Measurements from ENCODE around the gene PSMC1. TPM values are rescaled to one million over a fixed set of nuclear protein-coding genes. Genes with fewer than 3 reads are reported as not detected.

PSMC1 gene
- total and polyA plus RNA-seq, 2 experiments from 2014 or later: 112 to 139 TPM

GRCh38 chr14:90281261-90281660 is 24.9 kb downstream of the PSMC1 start:
- no peak overlapping the region for H3K27ac Mint-ChIP-seq
- no peaks in the 10 kb centered on the region for H3K36me3 ChIP-seq (ENCODE audit: insufficient read depth)

More at GRCh38 chr14:90281261-90281660, 24.9 kb downstream of the PSMC1 start:
- ATAC-seq: no peak
- Mint-ChIP-seq H3K4me3 (no peak overlapping the region), H3K4me1 (no peaks in the 10 kb centered on the region), H3K27me3 (ENCODE audit: insufficient read depth, low read depth, poor library complexity) (peaks cover 7% of the 10 kb centered on the region), H3K9me3 (no peaks in the 10 kb centered on the region), H3K36me3 (ENCODE audit: low read depth) (peaks cover 9% of the 10 kb centered on the region; the same call in 2 of the 3 replicates)
- TF ChIP-seq EZH2 (IDR thresholded peaks at IDR 0.05; ENCODE audit: low read depth, unreplicated experiment): no peak
- TF ChIP-seq, protein P1, sequence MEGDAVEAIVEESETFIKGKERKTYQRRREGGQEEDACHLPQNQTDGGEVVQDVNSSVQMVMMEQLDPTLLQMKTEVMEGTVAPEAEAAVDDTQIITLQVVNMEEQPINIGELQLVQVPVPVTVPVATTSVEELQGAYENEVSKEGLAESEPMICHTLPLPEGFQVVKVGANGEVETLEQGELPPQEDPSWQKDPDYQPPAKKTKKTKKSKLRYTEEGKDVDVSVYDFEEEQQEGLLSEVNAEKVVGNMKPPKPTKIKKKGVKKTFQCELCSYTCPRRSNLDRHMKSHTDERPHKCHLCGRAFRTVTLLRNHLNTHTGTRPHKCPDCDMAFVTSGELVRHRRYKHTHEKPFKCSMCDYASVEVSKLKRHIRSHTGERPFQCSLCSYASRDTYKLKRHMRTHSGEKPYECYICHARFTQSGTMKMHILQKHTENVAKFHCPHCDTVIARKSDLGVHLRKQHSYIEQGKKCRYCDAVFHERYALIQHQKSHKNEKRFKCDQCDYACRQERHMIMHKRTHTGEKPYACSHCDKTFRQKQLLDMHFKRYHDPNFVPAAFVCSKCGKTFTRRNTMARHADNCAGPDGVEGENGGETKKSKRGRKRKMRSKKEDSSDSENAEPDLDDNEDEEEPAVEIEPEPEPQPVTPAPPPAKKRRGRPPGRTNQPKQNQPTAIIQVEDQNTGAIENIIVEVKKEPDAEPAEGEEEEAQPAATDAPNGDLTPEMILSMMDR (conservative IDR thresholded peaks at IDR 0.05; ENCODE audit: low read depth in 2 of 2): no peak
- TF ChIP-seq CREB1 (CRISPR knock-in tag; IDR thresholded peaks at IDR 0.05; ENCODE audit: low read depth): no peak
- TF ChIP-seq, protein P2, sequence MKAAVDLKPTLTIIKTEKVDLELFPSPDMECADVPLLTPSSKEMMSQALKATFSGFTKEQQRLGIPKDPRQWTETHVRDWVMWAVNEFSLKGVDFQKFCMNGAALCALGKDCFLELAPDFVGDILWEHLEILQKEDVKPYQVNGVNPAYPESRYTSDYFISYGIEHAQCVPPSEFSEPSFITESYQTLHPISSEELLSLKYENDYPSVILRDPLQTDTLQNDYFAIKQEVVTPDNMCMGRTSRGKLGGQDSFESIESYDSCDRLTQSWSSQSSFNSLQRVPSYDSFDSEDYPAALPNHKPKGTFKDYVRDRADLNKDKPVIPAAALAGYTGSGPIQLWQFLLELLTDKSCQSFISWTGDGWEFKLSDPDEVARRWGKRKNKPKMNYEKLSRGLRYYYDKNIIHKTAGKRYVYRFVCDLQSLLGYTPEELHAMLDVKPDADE (IDR thresholded peaks at IDR 0.05): no peak
- TF ChIP-seq, protein P3, sequence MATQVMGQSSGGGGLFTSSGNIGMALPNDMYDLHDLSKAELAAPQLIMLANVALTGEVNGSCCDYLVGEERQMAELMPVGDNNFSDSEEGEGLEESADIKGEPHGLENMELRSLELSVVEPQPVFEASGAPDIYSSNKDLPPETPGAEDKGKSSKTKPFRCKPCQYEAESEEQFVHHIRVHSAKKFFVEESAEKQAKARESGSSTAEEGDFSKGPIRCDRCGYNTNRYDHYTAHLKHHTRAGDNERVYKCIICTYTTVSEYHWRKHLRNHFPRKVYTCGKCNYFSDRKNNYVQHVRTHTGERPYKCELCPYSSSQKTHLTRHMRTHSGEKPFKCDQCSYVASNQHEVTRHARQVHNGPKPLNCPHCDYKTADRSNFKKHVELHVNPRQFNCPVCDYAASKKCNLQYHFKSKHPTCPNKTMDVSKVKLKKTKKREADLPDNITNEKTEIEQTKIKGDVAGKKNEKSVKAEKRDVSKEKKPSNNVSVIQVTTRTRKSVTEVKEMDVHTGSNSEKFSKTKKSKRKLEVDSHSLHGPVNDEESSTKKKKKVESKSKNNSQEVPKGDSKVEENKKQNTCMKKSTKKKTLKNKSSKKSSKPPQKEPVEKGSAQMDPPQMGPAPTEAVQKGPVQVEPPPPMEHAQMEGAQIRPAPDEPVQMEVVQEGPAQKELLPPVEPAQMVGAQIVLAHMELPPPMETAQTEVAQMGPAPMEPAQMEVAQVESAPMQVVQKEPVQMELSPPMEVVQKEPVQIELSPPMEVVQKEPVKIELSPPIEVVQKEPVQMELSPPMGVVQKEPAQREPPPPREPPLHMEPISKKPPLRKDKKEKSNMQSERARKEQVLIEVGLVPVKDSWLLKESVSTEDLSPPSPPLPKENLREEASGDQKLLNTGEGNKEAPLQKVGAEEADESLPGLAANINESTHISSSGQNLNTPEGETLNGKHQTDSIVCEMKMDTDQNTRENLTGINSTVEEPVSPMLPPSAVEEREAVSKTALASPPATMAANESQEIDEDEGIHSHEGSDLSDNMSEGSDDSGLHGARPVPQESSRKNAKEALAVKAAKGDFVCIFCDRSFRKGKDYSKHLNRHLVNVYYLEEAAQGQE (IDR thresholded peaks at IDR 0.05; ENCODE audit: unreplicated experiment): no peak
- TF ChIP-seq EZH2phosphoT487 (IDR thresholded peaks at IDR 0.05; ENCODE audit: unreplicated experiment): no peak
- TF ChIP-seq STAT1 (IDR thresholded peaks at IDR 0.05; ENCODE audit: unreplicated experiment): no peak
- TF ChIP-seq NANOG (IDR thresholded peaks at IDR 0.05; ENCODE audit: borderline replicate concordance): no peak
- no peak for TF ChIP-seq JUNB (IDR thresholded peaks at IDR 0.05; ENCODE audit: unreplicated experiment)
- TF ChIP-seq POLR2AphosphoS5 (IDR thresholded peaks at IDR 0.05; ENCODE audit: low read depth): no peak
- TF ChIP-seq ZNF114 (CRISPR knock-in tag; IDR thresholded peaks at IDR 0.05): no peak
- no peak for TF ChIP-seq ZNF331 (CRISPR knock-in tag; IDR thresholded peaks at IDR 0.05; ENCODE audit: low read depth)
- TF ChIP-seq, protein P4, sequence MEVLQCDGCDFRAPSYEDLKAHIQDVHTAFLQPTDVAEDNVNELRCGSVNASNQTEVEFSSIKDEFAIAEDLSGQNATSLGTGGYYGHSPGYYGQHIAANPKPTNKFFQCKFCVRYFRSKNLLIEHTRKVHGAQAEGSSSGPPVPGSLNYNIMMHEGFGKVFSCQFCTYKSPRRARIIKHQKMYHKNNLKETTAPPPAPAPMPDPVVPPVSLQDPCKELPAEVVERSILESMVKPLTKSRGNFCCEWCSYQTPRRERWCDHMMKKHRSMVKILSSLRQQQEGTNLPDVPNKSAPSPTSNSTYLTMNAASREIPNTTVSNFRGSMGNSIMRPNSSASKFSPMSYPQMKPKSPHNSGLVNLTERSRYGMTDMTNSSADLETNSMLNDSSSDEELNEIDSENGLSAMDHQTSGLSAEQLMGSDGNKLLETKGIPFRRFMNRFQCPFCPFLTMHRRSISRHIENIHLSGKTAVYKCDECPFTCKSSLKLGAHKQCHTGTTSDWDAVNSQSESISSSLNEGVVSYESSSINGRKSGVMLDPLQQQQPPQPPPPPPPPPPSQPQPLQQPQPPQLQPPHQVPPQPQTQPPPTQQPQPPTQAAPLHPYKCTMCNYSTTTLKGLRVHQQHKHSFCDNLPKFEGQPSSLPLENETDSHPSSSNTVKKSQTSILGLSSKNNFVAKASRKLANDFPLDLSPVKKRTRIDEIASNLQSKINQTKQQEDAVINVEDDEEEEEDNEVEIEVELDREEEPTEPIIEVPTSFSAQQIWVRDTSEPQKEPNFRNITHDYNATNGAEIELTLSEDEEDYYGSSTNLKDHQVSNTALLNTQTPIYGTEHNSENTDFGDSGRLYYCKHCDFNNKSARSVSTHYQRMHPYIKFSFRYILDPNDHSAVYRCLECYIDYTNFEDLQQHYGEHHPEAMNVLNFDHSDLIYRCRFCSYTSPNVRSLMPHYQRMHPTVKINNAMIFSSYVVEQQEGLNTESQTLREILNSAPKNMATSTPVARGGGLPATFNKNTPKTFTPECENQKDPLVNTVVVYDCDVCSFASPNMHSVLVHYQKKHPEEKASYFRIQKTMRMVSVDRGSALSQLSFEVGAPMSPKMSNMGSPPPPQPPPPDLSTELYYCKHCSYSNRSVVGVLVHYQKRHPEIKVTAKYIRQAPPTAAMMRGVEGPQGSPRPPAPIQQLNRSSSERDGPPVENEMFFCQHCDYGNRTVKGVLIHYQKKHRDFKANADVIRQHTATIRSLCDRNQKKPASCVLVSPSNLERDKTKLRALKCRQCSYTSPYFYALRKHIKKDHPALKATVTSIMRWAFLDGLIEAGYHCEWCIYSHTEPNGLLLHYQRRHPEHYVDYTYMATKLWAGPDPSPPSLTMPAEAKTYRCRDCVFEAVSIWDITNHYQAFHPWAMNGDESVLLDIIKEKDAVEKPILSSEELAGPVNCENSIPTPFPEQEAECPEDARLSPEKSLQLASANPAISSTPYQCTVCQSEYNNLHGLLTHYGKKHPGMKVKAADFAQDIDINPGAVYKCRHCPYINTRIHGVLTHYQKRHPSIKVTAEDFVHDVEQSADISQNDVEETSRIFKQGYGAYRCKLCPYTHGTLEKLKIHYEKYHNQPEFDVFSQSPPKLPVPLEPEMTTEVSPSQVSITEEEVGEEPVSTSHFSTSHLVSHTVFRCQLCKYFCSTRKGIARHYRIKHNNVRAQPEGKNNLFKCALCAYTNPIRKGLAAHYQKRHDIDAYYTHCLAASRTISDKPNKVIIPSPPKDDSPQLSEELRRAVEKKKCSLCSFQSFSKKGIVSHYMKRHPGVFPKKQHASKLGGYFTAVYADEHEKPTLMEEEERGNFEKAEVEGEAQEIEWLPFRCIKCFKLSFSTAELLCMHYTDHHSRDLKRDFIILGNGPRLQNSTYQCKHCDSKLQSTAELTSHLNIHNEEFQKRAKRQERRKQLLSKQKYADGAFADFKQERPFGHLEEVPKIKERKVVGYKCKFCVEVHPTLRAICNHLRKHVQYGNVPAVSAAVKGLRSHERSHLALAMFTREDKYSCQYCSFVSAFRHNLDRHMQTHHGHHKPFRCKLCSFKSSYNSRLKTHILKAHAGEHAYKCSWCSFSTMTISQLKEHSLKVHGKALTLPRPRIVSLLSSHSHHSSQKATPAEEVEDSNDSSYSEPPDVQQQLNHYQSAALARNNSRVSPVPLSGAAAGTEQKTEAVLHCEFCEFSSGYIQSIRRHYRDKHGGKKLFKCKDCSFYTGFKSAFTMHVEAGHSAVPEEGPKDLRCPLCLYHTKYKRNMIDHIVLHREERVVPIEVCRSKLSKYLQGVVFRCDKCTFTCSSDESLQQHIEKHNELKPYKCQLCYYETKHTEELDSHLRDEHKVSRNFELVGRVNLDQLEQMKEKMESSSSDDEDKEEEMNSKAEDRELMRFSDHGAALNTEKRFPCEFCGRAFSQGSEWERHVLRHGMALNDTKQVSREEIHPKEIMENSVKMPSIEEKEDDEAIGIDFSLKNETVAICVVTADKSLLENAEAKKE (CRISPR knock-in tag; IDR thresholded peaks at IDR 0.05): no peak
- Histone ChIP-seq H3K4me3 (no peak overlapping the region), H3K27ac (ENCODE audit: low read depth) (no peak overlapping the region), H2AFZ (no peak overlapping the region), H3F3A (replicated peaks; ENCODE audit: low read depth) (no peaks in the 10 kb centered on the region), H3K79me2 (replicated peaks; ENCODE audit: insufficient read depth) (no peaks in the 10 kb centered on the region), H3K4me1 (ENCODE audit: insufficient read depth) (no peaks in the 10 kb centered on the region), H3K9me2 (ENCODE audit: insufficient read depth) (no peaks in the 10 kb centered on the region), H3K27me3 (ENCODE audit: insufficient read depth) (no peaks in the 10 kb centered on the region), H3K4me2 (no peak overlapping the region), H4K20me1 (replicated peaks; ENCODE audit: insufficient read depth) (no peaks in the 10 kb centered on the region)
- DNase-seq (ENCODE audit: low spot score): no peak

All from GM23338 (cell line).